DMS153 (cell line): ENCODE data around the gene CAMK1D.
"Not testable (repeated sequence)": the region's sequence is repeated elsewhere in the genome, so short reads cannot be mapped to it uniquely, and the experiment has no call there.

Experiments
- DNase-seq: peaks from one replicate; lab custom pipeline; 2025; lab: John Stamatoyannopoulos, UW

CAMK1D gene

DNA sequence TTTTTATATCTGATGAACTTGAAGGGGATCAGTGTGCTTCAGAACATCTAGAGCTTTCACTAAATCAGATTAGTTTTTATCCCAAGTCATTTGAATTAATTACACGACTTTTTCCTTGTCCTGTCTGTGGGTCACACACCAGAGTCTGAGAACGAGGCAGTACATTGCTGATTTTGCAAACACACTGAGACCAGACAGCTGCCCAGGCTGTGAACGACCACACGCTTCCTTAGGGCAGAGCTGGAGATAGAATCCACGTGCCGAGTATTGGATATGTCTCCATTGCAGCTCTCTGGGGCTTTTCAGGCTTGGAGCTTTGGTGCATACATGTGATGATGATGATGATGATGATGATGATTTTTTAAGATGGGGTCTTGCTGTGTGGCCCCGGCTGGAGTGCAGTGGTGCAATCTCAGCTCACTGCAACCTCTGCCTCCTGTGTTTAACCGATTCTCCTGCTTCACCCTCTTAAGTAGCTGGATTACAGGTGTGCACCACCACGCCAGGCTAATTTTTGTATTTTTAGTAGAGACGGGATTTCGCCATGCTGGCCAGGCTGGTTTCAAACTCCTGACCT lies 81.1 kb downstream of the CAMK1D start:
- DNase-seq, result no peak

DNA sequence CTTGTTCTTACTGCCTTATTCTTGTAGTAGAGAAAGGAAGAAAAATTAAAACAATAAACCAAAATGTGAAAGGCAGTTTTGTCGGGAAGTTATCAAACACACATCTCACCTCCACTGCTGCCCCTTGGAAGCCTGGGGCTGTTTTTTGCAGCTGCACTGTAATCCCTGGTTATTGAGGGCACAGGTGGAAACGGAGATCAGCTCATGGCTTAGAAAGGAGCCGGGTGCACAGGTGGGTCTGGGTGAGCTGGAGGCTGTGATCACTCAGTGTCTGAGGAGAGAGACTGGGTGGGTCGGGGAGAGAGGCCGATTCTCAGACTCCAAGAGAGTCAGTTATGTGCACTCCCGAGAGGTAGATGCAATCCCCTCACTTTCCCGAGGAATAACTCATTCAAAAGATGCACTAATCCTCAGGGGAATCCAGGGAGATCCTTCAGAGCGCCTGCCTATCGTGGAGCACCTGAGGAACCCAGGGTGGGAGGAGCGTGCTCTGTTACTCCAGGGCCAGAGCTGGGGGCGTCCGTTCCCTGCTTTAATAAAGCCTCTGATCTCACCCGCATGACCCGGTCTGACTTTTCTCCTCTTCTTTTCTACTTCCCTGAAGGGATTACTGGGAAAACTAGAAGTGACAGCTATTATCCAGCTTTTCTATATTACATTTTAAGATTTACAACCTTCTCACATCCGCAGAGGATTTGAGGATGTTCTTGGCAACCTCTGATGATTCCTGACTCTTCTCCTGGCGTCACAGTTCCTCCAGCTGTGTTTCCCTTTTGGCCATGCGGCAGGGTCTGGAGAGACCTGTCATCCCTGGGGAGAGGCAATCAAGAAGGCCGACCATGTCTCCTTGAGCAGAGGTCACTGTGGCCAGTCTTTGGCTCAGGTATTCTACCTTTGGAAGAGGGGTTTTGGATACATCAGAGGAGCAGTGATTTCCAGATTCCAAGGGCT lies 82.1 kb downstream of the CAMK1D start:
- no peak for DNase-seq

DNA sequence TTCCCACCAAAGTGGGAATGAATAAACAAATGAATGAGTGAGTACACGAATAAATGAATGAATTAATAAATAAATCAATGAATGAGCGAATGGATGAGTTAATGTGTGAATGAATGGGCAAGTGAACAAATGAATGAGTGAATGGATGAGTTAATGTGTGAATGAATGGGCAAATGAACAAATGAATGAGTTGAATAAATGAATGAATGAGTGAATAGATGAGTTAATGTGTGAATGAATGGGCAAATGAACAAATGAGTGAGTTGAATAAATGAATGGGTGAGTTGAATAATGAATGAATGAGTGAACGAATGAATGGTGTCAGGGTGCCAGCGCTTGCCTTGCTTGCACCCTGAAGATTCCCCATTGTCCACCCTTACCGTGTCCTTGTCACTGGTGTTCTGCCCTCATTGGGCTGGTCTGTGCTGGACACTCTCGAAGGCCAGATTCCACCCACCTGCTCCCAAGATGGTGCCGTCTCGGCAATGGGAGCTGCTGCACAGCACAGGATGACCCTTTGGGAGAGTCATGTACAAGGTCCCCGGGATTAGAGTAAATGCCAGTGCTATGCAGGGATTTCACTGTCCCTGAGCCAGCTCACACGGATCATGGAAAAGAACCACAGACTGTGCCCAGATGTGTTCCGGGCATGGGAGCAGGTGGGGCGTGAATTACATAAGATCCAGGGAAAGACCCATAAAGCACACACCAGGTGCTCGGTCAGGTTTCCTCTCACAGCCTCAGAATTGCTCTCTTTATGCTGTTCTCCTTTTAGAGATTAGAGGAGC lies 83.2 kb downstream of the CAMK1D start:
- peak; percentile 43 for DNase-seq

DNA sequence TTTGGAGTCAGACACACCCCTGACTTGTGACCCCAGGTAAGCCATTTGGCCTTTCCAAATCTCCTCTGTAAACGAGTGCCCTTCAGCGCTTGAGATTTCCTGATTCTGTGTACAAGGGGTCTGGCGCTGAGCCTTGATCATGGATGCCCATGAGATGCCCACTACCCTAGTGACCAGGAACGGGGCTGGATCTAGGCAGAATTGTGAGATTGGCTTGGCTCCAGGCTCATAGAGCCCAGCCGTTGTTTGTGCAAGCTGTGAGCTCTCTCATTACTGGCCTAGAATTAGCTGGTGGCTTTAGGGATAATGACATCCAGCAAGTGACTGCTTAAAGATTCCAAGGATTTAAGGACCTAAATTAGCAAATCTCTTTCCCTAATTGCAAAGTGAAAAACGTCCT lies 84.9 kb downstream of the CAMK1D start:
- peak; percentile 1 for DNase-seq

DNA sequence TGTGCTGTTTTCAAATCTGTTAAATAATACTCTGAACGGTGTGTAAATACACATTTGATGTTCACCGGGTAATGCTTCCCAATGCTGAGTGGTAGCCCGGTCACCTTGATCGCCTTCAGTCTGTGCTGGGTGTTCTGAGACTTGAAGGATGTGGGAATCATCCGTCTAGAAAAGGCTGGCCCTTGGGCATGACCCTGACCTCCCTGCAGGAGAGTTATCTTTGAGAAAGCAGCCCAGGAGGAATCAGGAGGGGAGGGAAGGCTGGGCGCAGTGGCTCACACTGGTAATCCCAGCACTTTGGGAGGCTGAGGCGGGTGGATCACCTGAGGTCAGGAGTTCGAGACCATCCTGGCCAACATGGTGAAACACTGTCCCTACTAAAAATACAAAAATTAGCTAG lies 85.3 kb downstream of the CAMK1D start:
- DNase-seq, result not testable (repeated sequence)

DNA sequence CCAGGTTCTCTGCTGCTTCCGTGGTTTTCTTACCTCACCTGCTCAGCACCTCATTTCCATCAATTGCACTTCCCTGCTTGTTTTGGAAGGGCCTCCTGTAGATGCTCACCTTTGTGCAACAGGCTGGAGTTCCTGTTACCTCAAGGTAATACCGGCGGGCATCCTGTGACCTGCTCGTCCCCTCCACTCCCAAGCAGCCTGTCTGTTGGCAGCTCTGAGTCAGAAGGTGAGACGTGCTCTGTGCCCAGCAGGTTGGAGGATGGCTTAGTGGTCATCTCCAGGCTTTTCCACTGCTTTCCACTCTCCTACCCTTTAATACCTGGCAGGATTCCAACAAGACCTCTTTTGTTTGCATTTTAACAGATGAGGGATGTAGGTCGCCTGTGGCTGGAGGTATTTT lies 86.0 kb downstream of the CAMK1D start:
- DNase-seq, result no peak

DNA sequence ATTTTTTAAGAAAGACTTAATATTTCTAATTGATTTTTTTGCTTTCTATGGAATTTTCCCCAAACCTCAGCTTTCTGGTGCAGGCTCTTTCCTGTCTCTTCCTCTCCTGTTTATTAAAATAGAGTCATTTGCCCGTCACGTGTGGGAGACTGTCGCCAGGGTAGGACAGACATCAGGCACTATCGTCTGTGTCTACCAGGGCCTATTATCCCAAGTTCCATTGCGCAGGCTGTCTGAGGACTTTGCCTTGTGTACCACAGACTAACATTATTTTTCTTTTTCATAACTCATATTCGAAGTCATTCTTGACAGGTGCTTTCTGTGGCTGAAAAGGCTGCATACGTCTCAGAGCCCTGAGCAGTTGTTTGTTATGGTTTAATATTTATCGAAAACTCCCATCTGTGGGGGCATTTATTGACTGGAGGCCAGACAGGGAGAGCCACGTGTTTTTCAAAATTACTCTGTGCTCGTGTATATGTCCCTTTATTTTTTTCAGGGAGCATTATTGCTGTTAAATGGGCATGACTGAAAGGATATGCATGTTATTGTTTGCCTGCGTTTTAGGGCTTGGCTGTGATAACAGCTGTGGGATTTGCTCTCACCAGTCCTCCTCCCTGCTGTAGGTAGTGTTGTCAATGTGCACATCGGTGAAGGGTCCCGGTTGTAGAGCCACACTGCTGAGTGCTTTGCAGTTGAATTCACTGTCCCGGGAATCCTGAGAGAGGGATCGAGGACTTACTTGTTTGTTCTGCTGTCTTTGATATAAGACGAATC lies 89.8 kb downstream of the CAMK1D start:
- DNase-seq, result no peak

DNA sequence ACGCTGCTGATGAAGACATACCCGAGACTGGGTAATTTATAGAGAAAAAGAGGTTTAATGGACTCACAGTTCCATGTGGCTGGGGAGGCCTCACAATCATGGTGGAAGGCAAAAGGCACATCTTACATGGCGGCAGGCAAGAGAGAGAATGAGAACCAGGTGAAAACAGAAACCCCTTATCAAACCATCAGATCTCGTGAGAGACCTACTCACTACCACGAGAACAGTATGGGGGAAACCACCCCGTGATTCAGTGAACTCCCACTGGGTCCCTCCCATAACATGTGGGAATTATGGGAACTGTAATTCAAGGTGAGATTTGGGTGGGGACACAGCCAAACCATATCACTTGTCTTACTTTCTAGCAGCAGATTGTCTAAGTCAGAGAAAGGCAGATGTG lies 90.4 kb downstream of the CAMK1D start:
- not testable (repeated sequence) for DNase-seq

DNA sequence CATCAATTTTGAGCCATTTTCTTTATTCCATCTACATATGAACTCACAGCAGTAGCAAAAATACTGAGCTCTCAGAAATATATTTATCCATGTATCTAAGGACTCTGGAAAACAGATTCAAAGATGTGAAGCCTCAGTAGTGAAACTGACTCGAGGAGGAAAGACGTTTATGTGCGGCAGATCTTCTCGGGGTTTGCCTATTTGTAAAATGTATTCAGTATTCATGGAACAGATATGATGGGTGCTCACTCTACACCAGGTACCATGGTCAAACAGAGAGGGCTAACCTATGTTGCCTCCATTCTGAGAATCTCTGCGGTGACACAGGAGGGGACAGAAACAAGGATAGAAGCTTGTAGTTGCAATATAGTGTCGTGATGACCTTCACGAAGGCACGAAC lies 93.7 kb downstream of the CAMK1D start:
- DNase-seq, result no peak

DNA sequence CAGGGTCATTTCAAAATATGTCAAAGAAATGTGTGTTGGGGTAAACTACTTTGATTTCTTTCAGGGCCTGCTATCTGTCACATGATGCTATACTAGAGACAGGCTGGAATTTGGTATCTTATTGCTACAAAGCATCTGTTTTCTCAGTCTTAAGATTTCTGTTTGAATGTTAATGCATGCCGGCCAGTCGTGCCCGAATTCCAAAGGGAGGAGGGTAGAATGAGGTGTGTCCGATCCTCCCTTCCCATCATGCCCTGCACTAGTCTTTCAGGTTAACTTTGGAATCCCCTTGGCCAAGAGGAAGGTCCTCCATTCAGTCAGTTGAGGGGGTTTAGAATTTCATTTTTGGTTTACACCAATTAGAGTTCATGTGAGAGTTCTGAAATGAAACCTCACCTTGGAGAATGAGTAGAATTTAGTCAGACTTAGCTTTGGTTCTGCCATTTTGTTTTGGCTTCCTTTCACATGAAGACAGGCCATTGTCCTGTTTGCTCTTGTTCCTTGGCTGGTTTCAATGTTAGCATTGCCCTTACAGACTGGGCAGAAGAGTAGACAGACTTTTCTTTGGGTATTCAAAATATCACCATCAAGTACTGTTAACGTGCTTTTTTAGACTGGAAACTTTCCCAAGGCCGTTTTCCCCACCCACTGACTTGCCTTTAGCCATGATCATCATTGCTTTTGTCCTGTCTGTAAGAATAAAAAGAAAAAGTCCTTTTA lies 95.8 kb downstream of the CAMK1D start:
- DNase-seq, result no peak

DNA sequence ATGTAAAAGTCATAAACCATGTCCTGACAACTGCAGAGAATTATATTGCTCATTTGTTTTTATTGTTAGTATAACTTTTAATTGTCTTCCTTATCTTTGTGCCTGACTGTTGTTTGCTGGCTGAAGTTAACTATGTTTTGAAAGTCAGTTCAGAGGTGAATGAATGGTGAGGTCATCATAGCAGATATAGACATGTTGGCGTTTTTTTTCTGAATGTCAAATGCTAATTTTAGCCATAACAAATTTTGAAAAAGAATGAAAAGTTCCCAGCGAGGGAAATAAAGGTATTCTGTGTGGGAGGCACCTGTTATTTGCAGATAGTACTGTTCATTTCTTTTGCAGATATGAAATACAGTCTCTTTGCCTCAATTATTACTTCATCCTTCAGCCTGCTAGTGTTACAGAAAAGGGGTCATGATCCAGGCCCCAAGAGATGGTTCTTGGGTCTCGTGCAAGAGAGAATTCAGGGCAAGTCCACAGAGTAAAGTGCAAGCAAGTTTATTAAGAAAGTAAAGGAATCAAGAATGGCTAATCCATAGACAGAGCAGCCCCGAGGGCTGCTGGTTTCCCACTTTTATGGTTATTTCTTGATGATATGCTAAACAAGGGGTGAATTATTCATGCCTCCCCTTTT lies 96.5 kb downstream of the CAMK1D start:
- no peak for DNase-seq

DNA sequence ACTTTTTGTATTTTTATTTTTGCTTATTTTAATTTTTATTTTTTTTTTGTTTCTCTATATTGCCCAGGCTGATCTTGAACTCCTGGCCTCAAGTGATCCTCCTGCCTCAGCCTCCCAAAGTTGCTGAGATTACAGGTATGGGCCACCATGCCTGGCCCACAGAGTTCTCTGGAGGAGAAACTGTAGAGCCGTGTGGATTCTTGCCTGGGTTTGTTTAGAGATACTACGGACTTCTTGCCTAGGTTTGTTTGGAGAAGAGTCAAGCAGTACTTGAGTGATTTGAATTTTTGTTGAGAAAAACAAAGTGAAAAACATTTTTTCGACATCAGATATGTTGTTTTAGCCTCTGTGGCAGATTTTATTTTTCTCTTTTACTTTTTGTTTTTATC lies 99.0 kb downstream of the CAMK1D start:
- DNase-seq, result no peak

DNA sequence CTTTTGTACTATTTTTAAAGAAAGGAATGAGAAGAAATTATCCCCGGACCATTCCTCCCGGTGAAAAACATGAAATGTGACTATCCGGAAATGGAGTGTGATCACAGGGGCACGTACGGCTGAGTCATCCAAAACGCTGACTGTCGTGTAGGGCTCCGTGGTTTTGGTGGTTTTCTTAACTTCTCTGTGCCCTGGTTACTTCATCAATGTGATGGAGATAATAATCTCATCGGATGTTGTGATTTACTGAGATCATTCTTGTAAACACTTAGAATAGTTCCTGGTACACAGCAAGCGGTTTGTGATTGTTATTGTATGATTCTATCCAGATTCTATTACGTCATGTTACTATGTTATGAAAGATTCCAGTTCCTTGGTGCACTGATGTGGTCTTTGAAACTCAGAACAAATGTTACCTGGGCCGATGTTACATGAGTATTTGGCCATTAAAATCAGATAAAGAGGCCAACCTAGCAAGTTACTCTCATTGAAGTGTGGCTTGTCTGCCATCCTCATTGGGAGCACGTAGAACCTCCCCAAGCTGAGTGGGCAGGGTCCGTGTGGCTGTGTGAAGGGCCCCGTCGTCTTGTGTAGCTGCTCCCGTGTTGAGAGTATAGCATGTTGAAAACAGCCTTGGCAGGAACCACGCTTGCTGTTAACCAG lies 99.5 kb downstream of the CAMK1D start:
- DNase-seq, result no peak

DNA sequence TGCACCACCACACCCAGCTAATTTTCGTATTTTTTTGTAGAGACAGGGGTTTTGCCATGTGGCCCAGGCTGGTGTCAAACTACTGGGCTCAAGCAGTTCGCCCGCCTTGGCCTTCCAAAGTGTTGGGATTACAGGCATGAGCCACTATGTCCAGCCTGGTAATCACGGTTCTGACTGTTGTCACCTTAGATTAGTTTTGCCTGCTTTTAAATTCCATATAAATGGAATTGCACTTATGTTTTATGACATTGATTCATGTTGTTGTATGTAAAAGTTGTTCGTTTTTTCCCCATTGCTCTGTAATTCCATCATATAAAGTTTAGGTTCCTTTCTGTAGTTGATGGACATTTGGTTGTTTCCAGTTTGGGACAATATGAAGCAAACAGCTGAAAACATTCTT lies 106.0 kb downstream of the CAMK1D start:
- no peak for DNase-seq

DNA sequence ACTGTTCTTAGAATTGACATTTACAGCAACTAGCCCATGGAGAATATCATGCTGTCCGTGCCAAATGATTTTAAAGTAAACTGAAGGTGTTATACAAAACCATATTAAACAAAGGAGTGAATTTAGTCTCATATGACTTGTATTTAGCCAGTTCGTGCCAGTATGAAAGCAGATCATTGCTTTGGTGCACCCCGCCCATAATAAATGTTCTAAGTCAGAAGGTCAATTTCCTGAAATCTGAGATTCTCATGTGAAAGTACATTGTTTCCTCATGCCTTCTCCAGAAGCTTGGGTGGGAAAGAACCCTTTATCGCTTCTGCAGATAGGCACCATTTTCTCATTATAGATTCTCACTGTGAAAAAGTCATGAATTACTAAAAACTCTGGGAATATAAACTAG lies 106.4 kb downstream of the CAMK1D start:
- no peak for DNase-seq

DNA sequence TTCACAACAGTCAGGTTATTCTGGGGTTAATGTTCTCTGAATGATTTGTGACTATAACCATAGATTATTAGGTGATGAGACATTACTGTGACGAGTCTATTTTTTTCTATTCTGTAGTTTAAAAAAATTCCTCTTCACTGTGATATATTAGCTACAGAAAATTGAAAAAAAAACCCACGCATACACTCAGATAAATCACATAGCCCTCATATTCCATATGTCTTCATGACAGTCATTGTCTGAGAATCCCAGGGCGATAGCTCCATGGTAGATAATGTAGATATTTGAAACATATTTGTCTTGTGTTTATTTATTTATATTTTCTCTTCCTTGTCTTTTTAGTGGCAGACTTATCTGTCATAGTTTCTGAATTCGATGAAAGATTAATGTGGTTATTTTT lies 110.0 kb downstream of the CAMK1D start:
- no peak for DNase-seq

DNA sequence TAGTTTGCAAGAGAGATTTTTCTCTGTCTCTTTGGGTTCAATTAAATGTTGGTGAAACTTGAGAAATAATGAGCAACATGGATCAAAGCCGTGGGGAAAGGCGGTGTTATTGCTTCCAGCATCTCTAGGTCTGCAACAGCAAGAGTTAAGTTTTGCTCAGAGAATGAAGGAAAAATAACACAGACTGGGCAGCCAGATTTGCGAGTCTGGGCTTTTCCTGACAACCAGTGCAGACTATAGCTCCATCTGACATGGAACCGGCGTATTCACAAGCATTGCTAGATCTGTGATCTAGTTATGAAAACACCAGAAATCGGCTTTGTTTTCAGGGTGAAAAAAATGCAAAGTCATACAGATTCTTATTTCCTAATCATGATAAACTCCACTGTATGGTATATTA lies 110.4 kb downstream of the CAMK1D start:
- no peak for DNase-seq

DNA sequence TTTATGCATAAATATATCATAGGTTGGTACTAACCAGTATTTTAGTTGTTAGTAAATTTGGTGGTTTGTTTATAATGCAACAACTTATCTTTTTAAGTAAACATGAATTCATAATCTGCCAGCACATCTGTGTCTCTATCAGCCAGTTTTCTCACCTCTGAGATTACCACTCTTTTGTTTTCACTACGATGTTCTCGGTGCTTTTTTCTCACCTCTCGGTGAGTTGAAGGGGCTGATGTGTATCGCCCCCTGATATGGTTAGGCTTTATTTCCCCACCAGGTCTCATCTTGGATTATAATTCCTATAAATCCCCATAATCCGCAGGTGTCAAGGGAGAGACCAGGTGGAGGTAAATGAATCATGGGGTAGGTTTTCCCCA lies 114.1 kb downstream of the CAMK1D start:
- DNase-seq, result no peak

DNA sequence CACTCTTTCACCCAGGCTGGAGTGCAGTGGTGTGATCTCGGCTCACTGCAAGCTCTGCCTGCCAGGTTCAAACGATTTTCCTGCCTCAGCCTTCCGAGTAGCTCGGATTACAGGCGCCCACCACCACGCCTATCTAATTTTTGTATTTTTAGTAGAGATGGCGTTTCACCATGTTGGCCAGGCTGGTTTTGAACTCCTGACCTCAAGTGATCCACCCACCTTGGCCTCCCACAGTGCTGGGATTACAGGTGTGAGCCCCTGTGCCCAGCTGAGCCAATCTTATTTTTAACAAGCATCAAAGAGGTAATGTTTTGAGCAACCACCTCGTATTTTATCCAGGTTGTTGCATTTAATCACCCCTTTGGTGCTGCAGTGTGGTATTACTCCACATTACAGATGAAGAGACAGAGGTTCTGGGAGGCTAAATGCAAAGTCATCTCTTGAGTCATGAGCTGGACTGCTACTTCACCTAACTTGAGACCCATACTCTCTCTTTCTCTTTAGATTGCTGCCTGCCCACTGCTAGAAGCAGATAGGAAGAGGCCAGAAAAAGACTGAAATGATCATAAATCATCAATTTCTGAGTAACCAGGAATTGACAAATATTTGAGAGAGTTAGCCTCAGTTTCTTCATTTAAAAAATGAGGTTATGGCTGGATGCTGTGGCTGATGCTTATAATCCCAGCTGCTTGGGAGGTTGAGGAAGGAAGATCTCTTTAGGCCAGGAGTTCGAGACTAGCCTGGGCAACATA lies 116.2 kb downstream of the CAMK1D start:
- DNase-seq, result no peak
